Dedifferentiated amniotic fluid mesenchymal stem cell (primary cell): Measurements from ENCODE around the gene CCL17.
"Not testable (repeated sequence)": the region's sequence is repeated elsewhere in the genome, so short reads cannot be mapped to it uniquely, and the experiment has no call there.

Experiments
- DNase-seq: peaks from one replicate; pipeline ENCODE4 v3.0.0-alpha.2; 2016; ENCODE audit errors: extremely low spot score

Gene CCL17

DNA sequence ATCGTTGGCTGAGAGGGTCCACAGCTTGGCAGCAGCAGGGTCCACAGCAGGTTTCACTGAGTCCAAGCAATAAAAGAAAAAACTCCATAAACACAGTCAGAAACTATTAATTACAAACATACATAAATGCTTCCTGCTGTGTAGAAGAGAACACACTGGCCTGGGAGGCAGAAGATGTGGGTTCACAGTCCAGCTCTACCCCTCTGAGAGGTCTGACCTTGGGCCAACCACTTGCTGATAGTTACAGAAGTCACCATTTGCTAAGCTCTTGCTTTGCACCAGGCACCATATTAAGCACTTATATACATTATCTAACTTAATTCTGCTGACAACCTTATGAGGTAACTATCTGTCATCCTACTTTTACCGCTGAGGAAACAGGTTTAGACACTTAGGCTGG, 27.9 kb downstream of the CCL17 start:
- no peak for DNase-seq

DNA sequence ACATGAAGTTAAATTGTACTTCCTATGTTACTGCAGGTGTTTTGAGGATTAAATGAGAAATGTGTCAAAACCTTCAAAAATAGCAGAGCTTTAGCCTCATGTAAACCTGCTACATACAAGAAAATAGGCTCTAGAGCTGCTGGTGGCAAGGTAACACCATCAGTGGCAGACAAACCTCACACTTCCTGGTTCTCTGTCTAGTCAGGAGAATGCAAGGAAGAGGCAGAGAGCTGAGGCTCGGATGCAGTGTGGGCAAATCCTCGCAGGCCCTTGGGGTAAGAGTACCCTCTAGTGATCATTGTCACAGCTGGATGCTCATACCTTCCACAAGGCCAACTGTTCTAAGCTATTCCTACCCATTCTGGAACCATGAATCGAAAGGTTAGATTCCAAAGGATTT, 28.4 kb downstream of the CCL17 start:
- DNase-seq: no peak

DNA sequence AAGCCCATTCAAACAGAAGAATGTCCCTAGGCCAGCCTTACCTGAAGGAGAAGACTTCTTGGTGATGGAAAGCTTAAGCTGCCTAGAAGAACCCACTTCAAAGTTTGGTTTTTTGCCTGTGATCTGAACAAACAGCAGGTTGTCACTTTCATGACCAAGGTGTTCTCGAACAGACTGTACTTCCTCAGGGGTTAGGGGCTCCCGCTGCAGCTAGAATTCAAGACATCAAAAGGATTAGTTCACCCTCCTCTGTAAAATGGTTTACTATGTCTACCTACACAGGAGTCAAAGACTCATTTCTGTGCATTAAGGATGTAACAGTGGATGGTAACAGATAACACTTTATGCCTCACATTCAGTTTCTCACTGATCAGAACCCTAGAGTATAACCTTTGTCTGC, 29.4 kb downstream of the CCL17 start:
- no peak for DNase-seq

DNA sequence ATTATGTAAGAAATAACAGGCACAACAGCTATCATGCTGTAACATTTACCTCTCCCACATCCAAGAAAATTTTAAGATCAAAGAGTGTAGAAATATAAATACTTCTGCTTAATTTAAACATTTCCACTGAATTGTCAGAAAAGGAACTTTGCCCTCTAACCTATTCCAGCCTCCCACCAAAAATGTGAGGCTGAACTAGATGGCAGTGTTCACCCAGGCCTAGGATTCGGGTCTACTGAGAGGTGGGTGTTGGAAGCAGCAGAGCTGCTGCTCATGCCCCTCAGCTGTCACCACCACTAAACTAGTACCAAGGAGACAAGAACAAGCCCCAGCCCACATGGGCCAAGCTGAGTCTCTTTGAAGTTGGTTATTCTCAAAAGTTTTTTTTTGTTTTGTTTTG, 31.3 kb downstream of the CCL17 start:
- no peak for DNase-seq

DNA sequence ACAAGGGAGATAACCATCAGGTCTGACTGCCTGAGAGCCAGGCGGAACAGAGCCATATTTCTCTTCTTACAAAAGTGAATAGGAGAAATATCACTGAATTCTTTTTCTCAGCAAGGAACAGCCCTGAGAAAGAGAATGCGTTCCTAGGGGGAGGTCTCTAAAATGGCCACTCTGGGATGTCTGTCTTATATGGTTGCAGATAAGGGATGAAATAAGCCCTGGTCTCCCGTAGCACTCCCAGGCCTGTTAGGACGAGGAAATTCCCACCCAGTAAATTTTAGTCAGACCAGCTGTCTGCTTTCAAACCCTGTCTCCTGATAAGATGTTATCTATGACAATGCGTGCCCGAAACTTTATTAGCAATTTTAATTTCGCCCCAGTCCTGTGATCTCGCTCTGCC, 35.4 kb downstream of the CCL17 start:
- DNase-seq: not testable (repeated sequence)

DNA sequence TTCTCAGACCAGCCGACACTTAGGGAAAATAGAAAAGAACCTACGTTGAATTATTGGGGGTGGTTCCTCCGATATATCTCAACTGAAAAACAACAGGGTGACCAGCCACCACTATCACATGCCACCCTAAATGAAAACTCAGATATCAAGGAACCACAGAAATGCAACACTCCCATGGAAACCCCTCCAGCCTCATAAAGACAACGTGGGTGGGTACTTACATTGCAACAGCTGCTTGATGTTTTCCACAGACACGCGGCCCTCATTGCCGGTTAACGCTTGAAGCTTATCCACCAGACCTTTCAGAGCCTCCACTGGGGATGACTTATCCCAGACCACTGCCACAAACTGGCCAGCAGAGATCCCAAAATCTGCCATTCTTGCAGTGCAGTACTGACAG, 36.0 kb downstream of the CCL17 start:
- not testable (repeated sequence) for DNase-seq

DNA sequence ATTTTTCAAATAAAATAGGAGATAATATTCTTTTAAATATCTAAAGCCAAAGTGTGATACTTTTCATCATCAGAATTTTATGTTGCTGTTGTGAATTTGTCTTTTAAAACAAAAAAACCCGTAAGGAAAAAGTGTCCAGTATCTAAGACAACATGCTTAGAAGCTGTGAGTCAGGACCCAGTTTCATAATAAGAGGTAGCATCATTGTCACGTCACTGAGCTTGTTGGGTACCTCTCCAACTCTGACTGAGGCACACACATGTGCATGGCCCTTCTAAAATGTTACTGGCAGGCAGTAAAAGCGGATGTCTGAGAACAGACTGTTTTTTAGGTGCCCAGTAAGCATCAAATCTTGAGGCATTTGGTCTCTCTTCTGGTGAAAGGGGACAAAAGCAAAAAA, 40.1 kb downstream of the CCL17 start:
- DNase-seq: no peak

DNA sequence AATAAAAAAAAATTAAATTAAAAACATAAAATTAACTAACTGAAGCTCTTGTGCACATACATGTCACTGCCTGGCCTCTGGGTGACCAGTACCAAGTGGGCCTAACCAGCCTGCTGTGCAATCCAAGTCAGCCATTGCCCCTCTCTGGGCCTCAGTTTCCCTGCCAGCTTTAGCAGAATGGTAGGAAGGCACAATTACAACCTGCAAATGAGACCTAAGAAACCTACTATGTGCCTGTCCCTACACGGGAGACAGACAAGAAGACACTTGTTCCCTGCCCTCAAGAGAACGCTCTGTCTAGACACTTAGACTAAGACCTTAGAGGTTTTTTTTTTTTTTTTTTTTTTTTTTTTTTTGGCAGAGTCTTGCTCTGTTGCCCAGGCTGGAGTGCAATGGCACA, 40.9 kb downstream of the CCL17 start:
- no peak for DNase-seq

DNA sequence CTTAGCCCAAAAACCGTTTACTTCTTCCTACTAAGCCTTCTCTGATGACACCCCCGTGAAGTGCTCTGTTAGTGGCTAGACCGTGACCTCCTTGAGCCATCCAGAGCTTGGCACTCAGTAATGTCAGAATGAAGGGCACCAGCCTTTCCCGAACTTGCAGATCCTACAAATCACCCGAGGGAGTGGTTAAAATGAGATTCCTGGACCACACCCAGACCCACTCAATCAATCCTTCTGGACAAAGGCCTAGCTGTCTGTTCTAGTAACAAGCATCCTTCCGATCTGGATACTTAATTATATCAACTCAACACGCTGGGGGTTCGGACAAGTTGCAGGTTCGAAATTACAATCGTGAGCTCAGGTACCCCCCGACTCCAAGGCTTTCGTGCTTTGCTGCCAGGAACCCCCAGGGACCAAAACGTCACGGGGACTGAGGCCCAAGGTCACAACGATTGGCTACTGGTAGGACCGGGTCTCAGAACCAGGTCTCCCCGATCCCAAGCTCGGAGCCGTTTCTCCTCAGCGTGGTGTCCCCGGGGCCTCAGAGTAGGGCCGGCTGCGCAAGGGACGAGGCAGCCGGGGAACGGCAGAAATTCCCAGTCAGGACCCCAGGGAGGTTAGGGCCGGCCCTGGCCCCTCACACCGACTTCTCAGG, 42.1 kb downstream of the CCL17 start:
- no peak for DNase-seq

DNA sequence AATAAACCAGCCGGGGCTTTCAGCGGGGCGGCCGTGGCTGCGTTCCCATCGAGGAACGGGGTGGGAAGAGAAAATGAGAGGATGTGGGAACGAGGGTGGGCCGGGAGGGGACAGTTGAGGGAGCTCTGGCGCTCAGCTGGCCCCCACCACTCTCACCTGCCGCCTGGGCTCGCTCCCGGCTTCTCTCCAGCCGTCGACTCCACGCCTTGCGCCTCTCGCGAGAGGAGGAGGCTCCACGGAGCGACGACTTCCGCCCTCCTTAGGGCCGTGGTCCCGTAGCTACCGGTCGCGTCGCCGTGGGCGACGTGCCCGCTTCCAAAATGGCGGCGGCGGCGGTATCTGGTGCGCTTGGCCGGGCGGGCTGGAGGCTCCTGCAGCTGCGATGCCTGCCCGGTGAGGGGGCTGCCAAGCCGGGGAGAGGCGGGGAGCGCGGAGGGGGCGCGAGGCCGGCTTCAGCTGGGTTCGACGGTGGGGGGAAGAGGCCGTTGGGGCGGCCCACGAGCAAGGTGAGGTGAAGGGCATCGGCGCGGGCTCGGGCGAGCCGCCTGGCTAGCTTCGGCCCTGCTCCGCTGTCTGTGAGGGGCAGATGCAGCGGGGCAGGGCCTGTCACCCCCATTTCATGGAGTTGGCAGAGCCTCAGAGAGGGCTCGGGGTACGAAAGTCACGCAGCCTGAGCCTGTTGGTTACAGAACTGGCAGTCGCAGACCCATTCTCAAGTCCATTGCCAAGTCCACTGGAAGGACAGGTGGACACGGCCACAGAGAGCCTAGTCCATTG, 42.8 kb downstream of the CCL17 start, which contains the start of the genes CIAPIN1 and COQ9:
TSS of gene CIAPIN1 (minus strand) at position 200 of the 777 bp plus-strand sequence. CDS start 6,457 bp downstream, outside the sequence.
TSS of gene COQ9 (plus strand) at position 294 of the 777 bp plus-strand sequence. CDS start at position 321, 27 bp downstream.
- DNase-seq: peak; percentile 88

DNA sequence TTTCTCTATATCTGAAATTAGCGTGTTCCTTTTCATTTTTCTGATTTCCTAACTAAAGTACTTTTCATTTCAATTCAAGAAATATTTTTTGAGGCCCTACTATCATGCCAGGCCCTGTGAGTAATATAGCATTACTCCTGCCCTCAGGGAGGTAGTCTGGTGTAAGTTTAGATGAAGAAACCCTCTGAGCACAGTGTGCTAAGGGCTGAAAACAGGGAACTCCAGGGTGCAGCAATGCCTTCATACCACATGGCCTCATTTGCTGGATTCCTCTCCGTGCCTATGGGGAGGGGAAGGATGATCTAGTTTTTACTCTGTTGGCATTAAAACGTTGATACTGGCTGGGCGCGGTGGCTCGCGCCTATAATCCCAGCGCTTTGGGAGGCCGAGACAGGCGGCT, 47.5 kb downstream of the CCL17 start:
- no peak for DNase-seq

DNA sequence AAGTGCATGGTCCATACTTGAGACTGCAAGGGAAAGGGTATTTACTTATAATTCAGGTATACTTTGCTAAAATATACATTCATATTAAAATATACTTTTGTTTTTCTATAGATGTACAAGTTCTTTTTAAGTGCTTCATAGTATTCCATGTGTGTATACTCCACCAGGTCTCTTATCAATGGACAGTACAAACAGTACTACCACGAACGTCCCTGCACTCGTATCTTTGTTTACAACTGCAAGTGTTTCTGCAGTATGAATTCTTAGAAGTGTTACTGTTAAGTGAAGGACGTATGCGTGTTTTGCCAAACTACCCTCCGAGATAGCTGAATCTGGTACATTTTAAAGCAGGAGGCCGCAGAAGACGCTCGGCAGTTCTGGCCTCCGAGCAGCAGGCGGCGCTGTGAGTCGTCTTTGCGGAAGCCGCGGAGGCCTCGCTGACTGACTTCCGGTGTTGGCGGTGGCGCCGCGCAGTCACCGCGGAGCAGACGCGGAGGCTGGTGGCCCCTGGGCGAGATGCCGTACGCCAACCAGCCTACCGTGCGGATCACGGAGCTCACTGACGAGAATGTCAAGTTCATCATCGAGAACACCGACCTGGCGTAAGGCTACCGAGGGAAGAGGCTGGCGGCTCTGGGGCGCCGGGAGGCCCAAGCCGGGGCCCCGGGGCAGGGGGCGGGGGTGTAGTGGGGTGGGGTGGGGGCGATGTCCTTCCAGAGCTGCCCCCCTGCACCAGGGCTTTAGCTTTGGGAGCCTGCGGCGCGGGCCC, 57.8 kb downstream of the CCL17 start, which contains the start of gene POLR2C:
TSS of gene POLR2C (plus strand) at position 471 of the 769 bp plus-strand sequence. CDS start at position 517, 46 bp downstream.
- DNase-seq: peak; percentile 78

DNA sequence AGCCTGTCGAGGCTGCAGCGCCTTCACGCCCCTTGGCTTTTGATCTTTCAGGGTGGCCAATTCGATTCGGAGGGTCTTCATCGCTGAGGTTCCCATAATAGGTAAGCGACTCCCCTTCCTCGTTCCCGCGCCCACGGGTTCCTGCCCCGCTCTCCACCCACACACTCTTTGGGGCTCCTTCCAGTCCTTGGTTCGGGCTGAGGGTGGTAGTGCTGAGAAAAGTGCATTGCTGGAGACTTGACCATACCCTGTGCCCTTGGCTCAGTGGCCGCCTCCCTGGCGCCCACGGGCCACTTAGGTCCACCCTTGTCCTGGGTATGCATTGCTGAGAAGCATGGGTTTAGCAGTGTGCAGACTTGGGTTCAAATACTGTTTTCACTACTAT, 58.4 kb downstream of the CCL17 start:
- no peak for DNase-seq

DNA sequence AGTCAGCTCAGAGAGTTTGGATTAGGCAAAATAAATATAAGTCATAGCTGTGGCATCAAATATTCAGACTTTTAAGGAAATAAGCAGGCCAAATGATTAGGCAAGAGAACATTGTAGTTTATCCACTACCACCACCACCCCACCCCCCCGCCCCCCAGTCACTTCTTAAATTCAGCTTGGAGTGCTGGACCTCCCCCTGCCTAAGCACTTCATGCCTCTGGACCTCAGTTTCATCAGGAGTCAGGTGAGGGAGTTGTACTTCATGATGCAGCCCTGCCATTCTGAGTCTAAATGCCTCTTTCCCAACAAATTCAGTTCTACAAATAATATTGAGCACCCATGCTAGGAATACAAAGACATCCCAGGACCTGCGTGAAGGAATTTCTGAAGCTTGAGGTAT, 60.0 kb downstream of the CCL17 start:
- no peak for DNase-seq
